Effector memory CD4-positive, alpha-beta T cell (primary cell): ENCODE data around the gene SLC18A3.

Source experiments
- DNase-seq, 3 donors: peaks; one replicate each; pipeline ENCODE4 v3.0.0-alpha.2; 2020
- H3K27ac ChIP-seq: 2 replicates; pipeline ENCODE4 v1.7.0; 2013; ENCODE audit warnings: mild to moderate bottlenecking, low read length, moderate library complexity; ENCODE audit not compliant: insufficient read depth, poor library complexity, severe bottlenecking
- H3K27me3 ChIP-seq: replicated peaks from 2 replicates; pipeline ENCODE4 v1.7.0; 2013; ENCODE audit warnings: mild to moderate bottlenecking, low read length; ENCODE audit not compliant: insufficient read depth, control insufficient read depth, poor library complexity, severe bottlenecking
- H3K36me3 ChIP-seq: 2 replicates; pipeline ENCODE4 v1.7.0; 2013; ENCODE audit warnings: mild to moderate bottlenecking, low read length, moderate library complexity; ENCODE audit not compliant: control insufficient read depth, insufficient read depth
- H3K4me1 ChIP-seq: 2 replicates; pipeline ENCODE4 v1.7.0; 2013; ENCODE audit warnings: low read length, mild to moderate bottlenecking; ENCODE audit not compliant: control insufficient read depth, insufficient read depth, poor library complexity, severe bottlenecking
- H3K4me3 ChIP-seq: 2 replicates; pipeline ENCODE4 v1.7.0; 2013; ENCODE audit warnings: low read length, low read depth, mild to moderate bottlenecking; ENCODE audit not compliant: insufficient read depth, poor library complexity, severe bottlenecking
- H3K9me3 ChIP-seq: 2 replicates; pipeline ENCODE4 v1.7.0; 2013; ENCODE audit warnings: mild to moderate bottlenecking, low read length, moderate library complexity; ENCODE audit not compliant: control insufficient read depth

Gene SLC18A3

DNA sequence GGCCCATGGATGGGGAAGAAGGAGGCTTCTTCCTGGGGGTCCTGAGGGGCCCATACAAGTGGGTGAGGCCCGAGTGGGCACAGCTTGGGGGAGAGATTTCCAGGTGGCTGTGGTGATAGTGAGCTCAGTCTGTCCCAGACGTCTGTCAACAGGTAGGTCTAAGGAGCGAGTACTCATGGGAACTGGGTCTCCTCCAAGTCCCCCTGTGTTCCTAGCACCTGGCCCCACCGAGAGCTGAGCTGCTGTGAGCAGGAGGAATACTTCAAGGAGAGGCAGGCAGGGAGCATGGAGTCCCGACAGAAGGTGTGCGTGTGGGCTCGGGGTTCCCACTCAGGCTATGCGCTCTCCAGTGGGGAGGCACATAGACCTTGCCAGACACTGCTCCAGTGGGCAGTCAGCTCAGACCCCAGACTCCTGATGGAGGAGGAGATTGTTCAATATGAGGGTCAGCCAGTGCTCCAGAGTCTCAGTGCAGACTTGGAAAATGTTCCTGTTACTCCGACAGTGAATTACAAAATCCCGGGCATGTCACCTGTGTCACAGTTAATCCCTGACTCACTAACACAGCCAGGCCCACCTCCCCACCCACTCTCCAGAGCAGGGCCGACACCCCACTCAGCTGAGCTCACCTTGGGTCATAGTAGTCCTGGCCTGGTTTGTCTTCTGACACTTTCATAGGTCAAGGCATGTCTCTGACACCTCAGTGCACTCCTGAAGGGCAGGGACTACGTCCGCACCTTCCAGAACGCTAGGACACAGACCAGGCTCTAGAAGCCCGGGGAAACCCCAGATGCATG is 41.1 kb downstream of the SLC18A3 start:
- Histone ChIP-seq H3K27ac (no peak overlapping the region), H3K4me1 (no peaks in the 10 kb centered on the region), H3K27me3 (no peaks in the 10 kb centered on the region), H3K4me3 (no peak overlapping the region), H3K9me3 (no peaks in the 10 kb centered on the region), H3K36me3 (no peaks in the 10 kb centered on the region)
- DNase-seq, result no peak

DNA sequence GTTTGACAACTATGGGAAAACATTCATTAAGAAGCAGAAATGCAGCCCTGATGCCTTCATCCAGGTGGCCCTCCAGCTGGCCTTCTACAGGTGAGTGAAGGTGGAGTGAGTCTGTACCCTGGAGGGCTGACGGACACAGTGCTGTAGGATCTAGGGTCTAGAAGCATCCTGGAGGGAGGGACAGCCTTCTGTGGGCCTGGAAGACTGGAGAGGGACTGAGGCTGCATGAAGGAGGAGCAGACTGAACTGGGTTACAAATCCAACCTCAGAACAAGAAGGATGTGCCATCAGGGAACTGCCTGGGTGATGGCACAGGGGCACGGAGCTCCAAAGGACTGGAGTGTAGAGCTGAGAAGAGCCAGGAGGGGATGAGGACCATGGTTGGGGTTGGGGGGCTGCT is 41.8 kb downstream of the SLC18A3 start:
- H3K27me3 ChIP-seq, result no peaks in the 10 kb centered on the region

DNA sequence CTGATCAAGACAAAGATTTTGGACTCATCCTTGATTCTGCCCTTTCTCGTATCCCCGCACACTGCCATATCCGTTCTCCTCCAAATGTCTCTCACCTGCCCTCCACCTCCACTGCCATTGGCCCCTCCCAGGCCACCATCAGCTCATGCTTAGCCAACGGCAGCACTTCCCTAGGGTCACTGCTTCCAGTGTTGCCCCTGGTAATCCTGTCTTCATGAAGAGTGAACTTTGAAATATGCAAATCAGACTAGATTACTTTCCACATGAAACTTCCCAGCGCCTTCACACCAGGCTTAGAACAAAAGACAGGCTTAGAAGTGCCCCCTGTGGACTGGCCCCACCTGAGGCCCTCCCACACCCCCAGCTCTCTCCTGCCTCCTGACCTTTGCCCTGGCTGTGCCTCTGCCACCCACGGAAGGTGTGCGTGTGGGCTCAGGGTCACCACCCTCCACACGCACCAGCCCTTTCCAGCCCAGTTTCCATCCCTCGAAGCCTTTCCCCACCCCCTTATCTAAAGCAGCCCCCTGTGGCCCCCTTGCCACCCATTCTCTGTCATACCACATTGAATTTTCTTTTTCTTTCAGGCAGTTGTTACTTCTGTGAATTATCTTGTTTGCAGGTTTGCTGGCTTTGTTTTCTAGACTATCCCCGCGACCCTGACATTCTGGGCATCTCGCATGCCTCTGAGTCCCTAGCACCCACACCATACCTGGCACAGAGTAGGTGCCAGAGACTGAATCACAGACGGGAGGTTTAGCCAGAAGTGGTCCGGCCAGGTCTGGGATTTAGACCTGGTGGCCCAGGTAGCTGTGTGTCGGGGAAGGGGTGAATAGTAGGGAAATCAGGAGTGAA is 42.5 kb downstream of the SLC18A3 start:
- Histone ChIP-seq H3K27ac (no peak overlapping the region), H3K36me3 (no peaks in the 10 kb centered on the region), H3K4me3 (no peak overlapping the region), H3K9me3 (no peaks in the 10 kb centered on the region), H3K27me3 (no peaks in the 10 kb centered on the region), H3K4me1 (no peaks in the 10 kb centered on the region)
- DNase-seq, result no peak

More for the DNA sequence above, 41.8 kb downstream of the SLC18A3 start:
- Histone ChIP-seq H3K4me1 (no peaks in the 10 kb centered on the region), H3K9me3 (no peaks in the 10 kb centered on the region), H3K36me3 (no peaks in the 10 kb centered on the region), H3K4me3 (no peak overlapping the region), H3K27ac (no peak overlapping the region)
- no peak for DNase-seq

DNA sequence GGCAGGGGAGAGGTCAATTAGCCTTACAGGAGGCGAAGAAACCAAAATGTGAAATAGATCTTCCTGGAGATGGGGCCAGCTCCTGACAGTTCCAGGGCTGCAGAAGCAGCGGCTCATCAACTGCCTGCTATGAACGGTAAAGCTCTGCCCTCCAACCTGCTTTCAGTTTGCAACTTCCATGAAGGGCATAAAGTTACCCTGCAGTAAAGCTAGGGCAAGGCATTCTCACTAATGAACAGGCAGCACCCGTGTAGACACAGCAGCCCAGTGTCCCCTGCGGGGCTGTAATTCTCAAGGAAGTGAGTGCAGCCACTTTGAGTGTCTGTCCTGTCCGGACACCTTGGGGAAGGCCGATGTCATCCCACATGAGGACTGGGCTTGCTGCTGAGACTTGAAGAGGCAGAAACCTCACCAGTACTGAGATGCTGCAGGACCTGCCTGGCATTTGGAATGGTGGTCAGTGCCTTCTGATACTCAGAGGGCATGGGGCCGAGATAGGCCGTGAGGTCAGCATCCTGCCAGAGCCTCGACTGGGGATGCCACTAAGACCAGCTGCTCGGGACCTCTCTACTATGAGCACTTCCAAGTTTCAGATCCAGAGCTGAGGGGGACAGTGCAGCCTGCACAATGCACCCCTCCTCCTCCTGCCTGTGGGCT is 43.3 kb downstream of the SLC18A3 start:
- Histone ChIP-seq H3K4me1 (no peaks in the 10 kb centered on the region), H3K9me3 (no peaks in the 10 kb centered on the region), H3K27ac (no peak overlapping the region), H3K36me3 (no peaks in the 10 kb centered on the region), H3K4me3 (no peak overlapping the region), H3K27me3 (no peaks in the 10 kb centered on the region)
- no peak for DNase-seq

DNA sequence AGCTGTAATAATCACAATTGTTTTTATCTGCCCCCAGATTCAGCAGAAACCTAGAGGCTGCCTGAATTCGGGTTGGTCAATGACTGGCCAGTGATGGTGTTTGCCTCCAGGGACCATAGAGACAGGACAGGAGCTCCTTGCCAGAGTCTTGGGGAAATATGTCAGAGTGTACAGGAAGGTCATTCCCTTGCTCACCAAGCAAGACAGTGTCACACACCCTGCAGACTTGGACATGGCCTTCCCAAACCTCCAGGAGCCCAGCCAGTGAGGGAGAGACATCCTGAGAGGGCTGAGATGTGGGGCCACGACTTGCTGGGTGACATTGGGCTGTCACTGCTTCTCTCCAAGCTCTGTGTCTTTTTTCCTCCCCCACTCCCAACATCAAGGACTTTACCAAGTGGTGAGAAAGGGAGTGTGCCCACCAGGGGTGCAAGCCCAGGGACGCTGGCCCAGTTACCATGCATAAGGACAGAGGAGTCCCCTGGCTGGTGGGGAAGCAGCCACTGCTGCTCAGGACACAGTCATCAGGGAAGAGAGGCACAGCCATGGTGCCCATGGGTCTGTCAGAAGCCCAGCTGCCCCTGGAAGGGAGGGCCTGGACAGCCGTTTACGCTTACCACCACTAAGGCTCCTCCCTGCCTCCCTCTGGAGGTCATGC is 44.1 kb downstream of the SLC18A3 start:
- Histone ChIP-seq H3K27ac (no peak overlapping the region), H3K9me3 (no peaks in the 10 kb centered on the region), H3K36me3 (no peaks in the 10 kb centered on the region), H3K4me1 (no peaks in the 10 kb centered on the region), H3K4me3 (no peak overlapping the region), H3K27me3 (no peaks in the 10 kb centered on the region)
- no peak for DNase-seq

DNA sequence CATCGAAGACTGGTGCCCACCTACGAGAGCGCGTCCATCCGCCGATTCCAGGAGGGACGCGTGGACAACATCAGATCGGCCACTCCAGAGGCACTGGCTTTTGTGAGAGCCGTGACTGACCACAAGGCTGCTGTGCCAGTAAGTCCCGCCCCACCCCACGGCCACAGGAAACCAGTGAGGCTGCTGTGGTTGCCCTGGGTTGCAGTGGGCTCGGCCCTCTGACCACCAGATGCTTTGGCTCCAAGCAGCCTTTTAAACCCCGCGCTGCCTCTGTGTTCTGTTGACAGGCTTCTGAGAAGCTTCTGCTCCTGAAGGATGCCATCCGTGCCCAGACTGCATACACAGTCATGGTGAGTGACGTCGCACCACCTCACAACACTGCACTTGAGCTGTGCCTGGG is 45.0 kb downstream of the SLC18A3 start:
- no peak for DNase-seq
- H3K4me3 ChIP-seq, result no peak overlapping the region
- H3K27ac ChIP-seq, result no peak overlapping the region
- H3K4me1 ChIP-seq, result no peaks in the 10 kb centered on the region
- H3K36me3 ChIP-seq, result no peaks in the 10 kb centered on the region
- H3K9me3 ChIP-seq, result no peaks in the 10 kb centered on the region
- H3K27me3 ChIP-seq, result no peaks in the 10 kb centered on the region

DNA sequence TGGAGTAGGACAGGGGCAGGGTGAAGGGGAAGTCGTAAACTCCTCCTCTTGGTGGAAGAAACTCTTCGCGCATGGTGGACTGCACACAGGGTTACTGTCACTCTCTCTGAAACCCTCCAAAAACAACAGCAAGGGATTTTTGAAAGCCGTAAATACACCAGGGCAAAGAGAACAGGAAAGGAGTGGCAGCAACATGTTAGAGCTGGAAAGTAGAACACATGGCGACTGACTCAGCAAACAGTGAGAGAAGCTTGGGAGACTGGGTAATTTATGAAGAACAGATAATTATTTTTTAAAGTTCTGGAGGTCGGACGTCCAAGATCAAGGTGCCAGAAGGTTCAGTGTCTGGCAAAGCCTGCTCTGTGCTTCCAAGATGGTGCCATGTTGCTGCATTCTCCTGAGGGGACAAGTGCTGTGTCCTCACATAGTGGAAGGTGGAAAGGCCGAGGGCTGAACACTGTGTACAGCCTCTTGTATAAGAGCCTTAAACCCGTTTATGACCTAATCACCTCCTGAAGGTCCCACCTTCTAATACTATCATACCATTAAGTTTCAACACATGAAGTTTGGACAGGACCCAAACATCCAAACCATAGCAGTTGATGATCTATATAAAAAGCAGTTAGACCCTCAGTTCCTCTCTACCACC is 46.9 kb downstream of the SLC18A3 start:
- Histone ChIP-seq H3K27ac (no peak overlapping the region), H3K36me3 (no peaks in the 10 kb centered on the region), H3K9me3 (no peaks in the 10 kb centered on the region), H3K4me1 (no peaks in the 10 kb centered on the region), H3K27me3 (no peaks in the 10 kb centered on the region), H3K4me3 (no peak overlapping the region)
- DNase-seq, result no peak

DNA sequence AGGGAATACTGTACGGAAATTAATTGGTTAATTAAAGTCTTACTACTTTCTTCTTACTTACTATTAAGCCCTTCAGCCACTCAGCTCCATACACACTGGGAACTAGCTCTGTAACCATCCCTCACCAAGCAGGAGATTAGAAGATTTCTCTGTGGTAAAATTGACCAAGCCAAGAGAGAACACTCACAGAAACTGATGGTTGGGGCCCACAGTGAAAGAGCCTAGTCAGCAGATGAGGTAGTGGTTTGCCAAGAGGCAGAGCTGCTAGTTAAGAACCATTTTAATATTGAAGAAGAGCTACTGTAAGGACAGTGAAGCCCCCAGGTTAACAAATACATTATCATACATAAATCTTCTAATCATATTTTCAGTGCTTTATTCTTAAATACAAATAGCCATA is 47.5 kb downstream of the SLC18A3 start:
- no peak for DNase-seq
- H3K4me3 ChIP-seq, result no peak overlapping the region
- H3K27me3 ChIP-seq, result no peaks in the 10 kb centered on the region
- H3K36me3 ChIP-seq, result no peaks in the 10 kb centered on the region
- no peaks in the 10 kb centered on the region for H3K4me1 ChIP-seq
- no peaks in the 10 kb centered on the region for H3K9me3 ChIP-seq
- no peak overlapping the region for H3K27ac ChIP-seq

DNA sequence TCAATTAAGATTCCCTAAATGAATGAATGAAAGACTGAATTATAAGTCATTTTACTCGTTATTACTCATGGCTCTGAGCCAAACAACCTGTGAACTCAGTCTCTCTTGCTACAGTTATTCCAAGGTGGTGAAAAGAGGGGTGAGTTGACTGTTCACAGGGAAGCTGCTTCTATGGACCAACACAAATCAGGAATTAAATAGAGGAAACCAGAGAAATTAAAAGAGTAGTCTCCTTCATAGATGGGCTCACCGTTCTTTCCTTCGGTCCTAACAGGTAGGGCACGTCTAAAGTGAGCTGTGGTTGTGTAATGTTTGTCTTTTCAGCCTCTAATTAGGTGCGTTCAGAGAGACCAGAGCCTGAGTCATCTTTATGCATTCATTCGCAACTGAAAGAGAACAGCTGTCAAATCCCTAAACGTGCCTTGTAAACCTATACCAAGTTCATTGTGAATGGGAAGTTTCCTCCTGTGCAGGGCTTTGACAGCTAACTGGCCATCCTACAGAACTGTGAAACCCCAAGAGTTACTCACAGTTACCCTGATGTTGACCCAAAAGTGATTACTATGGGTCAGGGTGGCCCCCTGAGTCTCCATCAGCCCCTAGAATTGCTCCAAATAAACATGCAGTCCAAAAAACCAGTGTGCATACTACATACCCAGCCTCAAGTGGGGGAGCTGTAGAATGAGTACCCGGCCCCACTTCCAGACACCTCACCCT is 51.2 kb downstream of the SLC18A3 start:
- Histone ChIP-seq H3K27ac (no peak overlapping the region), H3K4me3 (no peak overlapping the region), H3K36me3 (no peaks in the 10 kb centered on the region), H3K4me1 (no peaks in the 10 kb centered on the region), H3K27me3 (no peaks in the 10 kb centered on the region), H3K9me3 (no peaks in the 10 kb centered on the region)
- no peak for DNase-seq
